ENCODE data around the gene CNTNAP1. TPM values are rescaled to one million over a fixed set of nuclear protein-coding genes. Genes with fewer than 3 reads are reported as not detected.

The CNTNAP1 gene
- total RNA-seq, 2 experiments from 2014 or later: 1.8 to 1.9 TPM

GRCh38 chr17:42678951-42679491 is 3.3 kb upstream of the CNTNAP1 start:
- Mint-ChIP-seq H3K9me3 (no peaks in the 10 kb centered on the region), H3K36me3 (no peaks in the 10 kb centered on the region), H3K4me3 (peak overlapping the region; percentile 64), H3K27me3 (peaks cover 44% of the 10 kb centered on the region), H3K4me1 (ENCODE audit: low read depth) (peaks cover 65% of the 10 kb centered on the region), H3K27ac (peak overlapping the region; percentile 73)
- intact Hi-C loops (cut with micrococcal nuclease): loop anchor here (1.0 to 10.0 kb wide), 6 partner anchors 26 to 394 kb away; partner anchors contain the start of genes EZH1, NAGLU, PSMC3IP and RETREG3
- peak; percentile 62 for DNase-seq
- ChIA-PET POLR2A (interaction anchor here (0.9 to 1.5 kb wide), 4 partner anchors 8 to 101 kb away, joined by 3 to 4 read pairs (median 4); no protein-coding TSS in a partner anchor), CTCF (interaction anchor here (0.6 to 3.2 kb wide), 12 partner anchors 12 to 149 kb away, joined by 3 to 58 read pairs (median 4); partner anchors contain the start of genes BECN1, MLX, PSMC3IP and RETREG3)

GRCh38 chr17:42679492-42680330 is 2.6 kb upstream of the CNTNAP1 start:
- CTCF ChIA-PET: interaction anchor here (0.6 to 3.2 kb wide), 12 partner anchors 13 to 149 kb away, joined by 3 to 58 read pairs (median 4); partner anchors contain the start of genes BECN1, MLX, PSMC3IP and RETREG3
- peak; percentile 82 for DNase-seq
- H3K9me3 Mint-ChIP-seq: no peaks in the 10 kb centered on the region
- POLR2A ChIA-PET: interaction anchor here (0.9 to 1.4 kb wide), 4 partner anchors 9 to 102 kb away, joined by 3 to 4 read pairs (median 4); no protein-coding TSS in a partner anchor
- no peaks in the 10 kb centered on the region for H3K36me3 Mint-ChIP-seq
- H3K27me3 Mint-ChIP-seq: peaks cover 42% of the 10 kb centered on the region
- H3K4me1 Mint-ChIP-seq (ENCODE audit: low read depth): peaks cover 58% of the 10 kb centered on the region
- H3K27ac Mint-ChIP-seq: peak overlapping the region; percentile 73
- H3K4me3 Mint-ChIP-seq: peak overlapping the region; percentile 64
- intact Hi-C loops (cut with micrococcal nuclease): loop anchor here (1.0 to 10.0 kb wide), 6 partner anchors 25 to 395 kb away; partner anchors contain the start of genes EZH1, NAGLU, PSMC3IP and RETREG3

- Mint-ChIP-seq H3K4me1 (ENCODE audit: low read depth) (peaks cover 55% of the 10 kb centered on the region), H3K4me3 (no peak overlapping the region), H3K9me3 (no peaks in the 10 kb centered on the region), H3K27me3 (peaks cover 38% of the 10 kb centered on the region), H3K27ac (no peak overlapping the region), H3K36me3 (no peaks in the 10 kb centered on the region)
- POLR2A ChIA-PET: interaction anchor here (0.6 to 1.3 kb wide), 3 partner anchors 10 to 102 kb away, joined by 4 read pairs; no protein-coding TSS in a partner anchor
- intact Hi-C loops (cut with micrococcal nuclease): no loop called here
- CTCF ChIA-PET: interaction anchor here (0.9 to 3.2 kb wide), 6 partner anchors 12 to 103 kb away, joined by 3 to 58 read pairs (median 4); partner anchors contain the start of genes PSMC3IP, RETREG3, TUBG1 and TUBG2
- DNase-seq: no peak
Observed at GRCh38 chr17:42680331-42680808, 2.0 kb upstream of the CNTNAP1 start.

- no peak overlapping the region for H3K27ac Mint-ChIP-seq
- ChIA-PET POLR2A (interaction anchor here (0.7 to 1.0 kb wide), 2 partner anchors 105 to 115 kb away, joined by 3 read pairs; partner anchors contain the start of gene COA3), CTCF (interaction anchor here (0.6 to 2.2 kb wide), 6 partner anchors 9 to 104 kb away, joined by 3 to 13 read pairs (median 4); partner anchors contain the start of genes PSMC3IP and RAMP2)
- H3K4me1 Mint-ChIP-seq (ENCODE audit: low read depth): peaks cover 43% of the 10 kb centered on the region
- peak; percentile 56 for DNase-seq
- peaks cover 30% of the 10 kb centered on the region for H3K27me3 Mint-ChIP-seq
- H3K36me3 Mint-ChIP-seq: peaks cover 2% of the 10 kb centered on the region
- H3K9me3 Mint-ChIP-seq: no peaks in the 10 kb centered on the region
- H3K4me3 Mint-ChIP-seq: peak overlapping the region; percentile 51
- intact Hi-C loops (cut with micrococcal nuclease): no loop called here
Observed at GRCh38 chr17:42682722-42683403, 532 bp downstream of the CNTNAP1 start.

- intact Hi-C loops (cut with micrococcal nuclease): no loop called here
- Mint-ChIP-seq H3K4me3 (peak overlapping the region; percentile 3), H3K27me3 (peaks cover 30% of the 10 kb centered on the region), H3K4me1 (ENCODE audit: low read depth) (peaks cover 40% of the 10 kb centered on the region), H3K36me3 (peaks cover 2% of the 10 kb centered on the region), H3K9me3 (no peaks in the 10 kb centered on the region), H3K27ac (no peak overlapping the region)
- CTCF ChIA-PET: interaction anchor here (0.6 to 2.2 kb wide), 7 partner anchors 10 to 105 kb away, joined by 3 to 13 read pairs (median 3); partner anchors contain the start of genes PSMC3IP, RAMP2, RETREG3 and TUBG1
- no peak for DNase-seq
- POLR2A ChIA-PET: interaction anchor here (0.7 to 1.0 kb wide), 2 partner anchors 105 to 115 kb away, joined by 3 read pairs; partner anchors contain the start of gene COA3
Observed at GRCh38 chr17:42683407-42684034, 1.2 kb downstream of the CNTNAP1 start.

- Mint-ChIP-seq H3K27ac (no peak overlapping the region), H3K27me3 (peaks cover 28% of the 10 kb centered on the region), H3K36me3 (peaks cover 2% of the 10 kb centered on the region), H3K4me1 (ENCODE audit: low read depth) (peaks cover 29% of the 10 kb centered on the region), H3K4me3 (no peak overlapping the region), H3K9me3 (no peaks in the 10 kb centered on the region)
- no peak for DNase-seq
- CTCF ChIA-PET: interaction anchor here (2.2 kb wide), 1 partner anchor 107 kb away, joined by 13 read pairs; the partner anchor contains the start of gene PSMC3IP
- intact Hi-C loops (cut with micrococcal nuclease): no loop called here
- POLR2A ChIA-PET: no interaction called here
Observed at GRCh38 chr17:42684929-42685556, 2.7 kb downstream of the CNTNAP1 start.

GRCh38 chr17:42685831-42686230 is 3.5 kb downstream of the CNTNAP1 start:
- Mint-ChIP-seq H3K27ac (no peak overlapping the region), H3K4me3 (no peak overlapping the region), H3K27me3 (peaks cover 24% of the 10 kb centered on the region), H3K4me1 (ENCODE audit: low read depth) (peaks cover 23% of the 10 kb centered on the region), H3K9me3 (no peaks in the 10 kb centered on the region), H3K36me3 (peaks cover 2% of the 10 kb centered on the region)
- POLR2A ChIA-PET: no interaction called here
- intact Hi-C loops (cut with micrococcal nuclease): no loop called here
- CTCF ChIA-PET: no interaction called here
- DNase-seq: no peak

GRCh38 chr17:42686520-42687128 is 4.3 kb downstream of the CNTNAP1 start:
- Mint-ChIP-seq H3K36me3 (peaks cover 2% of the 10 kb centered on the region), H3K9me3 (no peaks in the 10 kb centered on the region), H3K27ac (no peak overlapping the region), H3K4me1 (ENCODE audit: low read depth) (peaks cover 17% of the 10 kb centered on the region), H3K27me3 (peaks cover 19% of the 10 kb centered on the region), H3K4me3 (no peak overlapping the region)
- intact Hi-C loops (cut with micrococcal nuclease): no loop called here
- POLR2A ChIA-PET: no interaction called here
- CTCF ChIA-PET: no interaction called here
- no peak for DNase-seq

- Mint-ChIP-seq H3K9me3 (no peaks in the 10 kb centered on the region), H3K4me3 (no peak overlapping the region), H3K27ac (no peak overlapping the region), H3K4me1 (ENCODE audit: low read depth) (peaks cover 7% of the 10 kb centered on the region), H3K27me3 (peaks cover 11% of the 10 kb centered on the region), H3K36me3 (peaks cover 2% of the 10 kb centered on the region)
- intact Hi-C loops (cut with micrococcal nuclease): no loop called here
- no peak for DNase-seq
- POLR2A ChIA-PET: no interaction called here
- CTCF ChIA-PET: no interaction called here
Observed at GRCh38 chr17:42687707-42688320, 5.5 kb downstream of the CNTNAP1 start.

- POLR2A ChIA-PET: no interaction called here
- no peak overlapping the region for H3K4me3 Mint-ChIP-seq
- peaks cover 2% of the 10 kb centered on the region for H3K36me3 Mint-ChIP-seq
- H3K27me3 Mint-ChIP-seq: no peaks in the 10 kb centered on the region
- H3K4me1 Mint-ChIP-seq (ENCODE audit: low read depth): no peaks in the 10 kb centered on the region
- CTCF ChIA-PET: no interaction called here
- no peak for DNase-seq
- no peak overlapping the region for H3K27ac Mint-ChIP-seq
- no peaks in the 10 kb centered on the region for H3K9me3 Mint-ChIP-seq
- intact Hi-C loops (cut with micrococcal nuclease): no loop called here
Observed at GRCh38 chr17:42690596-42690995, 8.3 kb downstream of the CNTNAP1 start.
